ENCODE results near the gene TLR10.

Gene TLR10

DNA sequence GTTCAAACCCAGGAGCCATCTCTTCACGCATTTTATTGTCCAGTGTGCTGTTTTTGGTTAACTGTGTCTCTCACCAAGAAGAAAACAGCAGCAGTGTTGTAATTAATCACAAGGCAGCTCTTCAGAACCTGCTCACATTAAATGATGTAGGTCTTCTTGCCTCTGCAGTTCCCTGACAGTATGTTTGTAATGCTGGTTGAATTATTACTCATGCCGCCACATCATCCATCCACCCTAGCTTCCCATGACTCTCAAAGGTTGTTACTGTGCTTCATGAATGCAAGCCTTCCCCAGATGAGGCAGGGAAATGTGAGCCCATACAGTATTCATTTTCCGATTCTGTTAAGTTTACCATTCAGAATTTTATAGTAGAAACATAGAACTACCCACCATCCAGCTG is 17.4 kb downstream of the TLR10 start:
- DNase-seq, result no peak

DNA sequence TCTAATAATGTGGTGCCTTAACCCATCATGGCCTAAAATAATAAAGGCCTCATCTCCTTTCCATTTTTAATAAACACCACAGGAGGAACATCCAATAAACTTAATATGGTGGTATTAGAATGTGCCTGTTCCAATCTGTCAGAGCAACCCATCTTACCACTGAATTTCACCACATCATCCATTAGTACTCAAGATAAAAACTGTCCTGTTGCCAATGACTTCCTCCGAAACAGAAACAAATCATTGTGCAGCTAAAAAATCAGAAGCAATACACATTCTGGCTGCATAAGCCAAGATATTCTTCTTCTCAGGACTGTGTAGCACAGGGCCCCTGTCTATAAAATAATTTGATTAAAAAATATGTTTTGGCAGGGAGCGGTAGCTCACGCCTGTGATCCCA is 18.5 kb downstream of the TLR10 start:
- no peak for DNase-seq

DNA sequence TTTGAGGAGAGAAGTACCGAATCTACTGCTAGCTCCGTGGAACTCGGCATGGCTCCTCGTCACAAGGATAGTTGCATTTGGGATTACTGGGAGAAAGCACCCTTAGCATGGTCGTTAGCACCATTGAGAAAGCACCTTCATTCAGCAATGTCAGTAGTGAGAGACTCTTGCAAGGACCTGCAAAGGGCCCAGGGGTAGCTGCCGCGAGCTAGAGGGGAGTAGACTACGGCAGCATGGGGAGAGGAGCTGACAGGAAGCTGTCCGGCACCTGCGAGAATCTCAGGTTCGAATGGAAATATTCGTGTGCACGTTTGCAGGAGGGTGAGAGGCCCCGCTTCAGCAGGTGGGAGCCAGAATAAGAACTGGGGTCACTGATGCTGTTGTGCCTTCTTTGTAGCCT is 20.2 kb downstream of the TLR10 start:
- no peak for DNase-seq

DNA sequence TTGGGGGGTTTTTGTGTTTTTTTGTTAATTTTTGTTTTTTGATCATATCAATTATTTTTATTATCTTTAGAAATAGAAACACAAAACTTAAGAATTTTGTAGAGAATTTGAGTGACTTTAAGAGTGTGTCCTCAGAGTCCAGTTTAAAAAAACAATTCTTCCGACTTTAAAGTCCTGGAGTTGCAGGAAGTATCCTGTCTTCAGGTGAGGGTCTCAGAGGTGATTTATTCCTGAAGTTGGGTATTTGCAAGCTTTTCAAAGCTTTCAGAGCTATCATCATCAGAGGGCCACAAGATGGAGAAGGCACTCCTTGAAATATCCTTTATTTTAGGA is 23.0 kb downstream of the TLR10 start:
- no peak for DNase-seq

DNA sequence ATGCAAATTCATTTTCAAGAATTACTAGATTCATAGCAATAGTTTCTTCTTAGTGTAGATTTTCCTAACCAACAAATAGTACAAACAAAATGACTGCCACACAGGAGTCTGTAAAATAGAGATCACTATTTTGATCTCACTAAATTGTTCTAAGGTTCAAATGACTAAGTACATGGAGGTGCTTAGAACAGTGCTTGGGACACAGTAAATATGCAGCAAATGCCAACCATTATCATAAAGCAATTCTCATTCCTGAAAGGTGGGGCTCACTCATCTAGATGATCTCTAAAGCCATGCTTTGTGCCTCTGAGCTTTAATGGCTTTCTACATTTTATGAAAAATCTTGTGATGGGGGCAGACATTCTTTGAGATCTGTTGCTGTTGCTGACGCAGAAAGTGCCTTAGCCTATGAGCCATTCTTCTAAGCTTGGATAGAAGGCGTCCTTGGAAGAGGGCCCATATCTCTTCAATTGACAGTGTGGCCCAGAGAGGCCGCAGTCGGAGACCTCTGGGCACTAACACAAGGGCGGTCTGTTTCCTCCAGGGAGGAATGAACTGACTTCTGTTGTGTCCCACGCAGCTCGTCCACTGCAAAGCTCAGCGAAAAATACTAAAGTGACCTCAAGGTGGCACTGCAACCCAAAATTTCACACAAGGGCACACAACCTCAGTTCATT is 23.5 kb downstream of the TLR10 start:
- DNase-seq, result peak; percentile 71

DNA sequence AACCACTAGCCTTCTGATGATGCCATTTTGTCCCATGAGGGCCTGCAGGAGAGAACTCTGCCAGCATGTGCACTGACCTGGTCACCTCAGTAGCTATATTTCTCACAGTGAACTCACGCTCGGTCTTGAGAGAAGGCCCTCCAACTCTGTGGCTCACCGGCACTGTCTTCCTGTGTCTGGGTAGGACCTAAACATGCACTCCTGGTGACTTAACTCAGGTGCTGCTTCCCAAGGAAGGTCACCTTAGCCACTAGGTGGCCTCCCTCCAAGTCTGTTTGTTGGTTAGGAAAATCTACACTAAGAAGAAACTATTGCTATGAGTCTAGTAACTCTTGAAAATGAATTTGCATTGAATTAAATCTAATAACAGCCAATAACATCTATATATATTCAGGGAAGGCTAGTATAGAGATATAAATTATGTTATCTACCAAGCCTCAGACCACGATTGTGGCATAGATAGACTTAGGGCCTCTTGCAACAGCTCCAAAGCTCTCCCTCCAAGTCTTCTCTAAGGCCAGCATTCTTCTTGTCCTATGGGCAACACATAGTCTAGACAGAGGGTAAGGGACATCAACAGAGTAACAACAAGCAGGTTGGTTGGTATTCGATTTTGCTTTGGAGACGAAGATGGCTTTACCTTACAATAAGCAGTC is 24.7 kb downstream of the TLR10 start:
- no peak for DNase-seq

DNA sequence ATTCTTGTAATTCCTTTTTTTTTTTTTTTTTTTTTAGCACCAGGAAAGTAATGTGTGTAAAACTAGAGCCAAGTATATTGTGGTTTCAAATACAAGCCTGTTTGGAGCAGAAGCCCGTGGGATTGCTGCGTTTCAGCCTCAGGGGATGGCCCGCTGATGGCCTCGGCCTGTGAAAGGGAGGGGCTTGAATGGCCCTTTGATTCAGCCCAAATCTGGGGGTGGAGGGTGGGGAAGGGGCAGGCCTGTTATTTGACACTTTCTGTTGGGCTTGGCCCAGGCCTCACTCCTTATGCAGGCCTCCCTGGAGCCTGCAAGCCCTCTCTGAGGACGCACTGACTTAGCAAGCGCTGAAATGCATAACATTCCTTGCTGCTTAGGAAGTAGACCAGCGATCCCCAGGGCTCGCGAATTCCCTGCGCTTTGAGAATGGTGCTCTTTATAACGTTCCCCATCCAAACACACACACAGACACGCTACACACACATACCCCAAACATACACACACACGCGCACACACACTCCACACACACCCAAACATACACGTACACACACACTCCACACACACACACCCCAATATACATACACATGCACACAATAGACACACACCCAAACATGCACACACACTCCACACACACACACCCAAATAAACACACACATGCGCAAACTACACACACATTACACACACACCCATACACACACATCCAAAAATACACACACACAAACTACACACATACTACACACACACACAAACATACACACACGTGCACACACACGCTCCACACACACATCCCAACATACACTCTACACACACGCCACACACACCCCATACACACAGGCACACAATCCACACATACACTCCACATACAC is 29.6 kb downstream of the TLR10 start:
- no peak for DNase-seq

DNA sequence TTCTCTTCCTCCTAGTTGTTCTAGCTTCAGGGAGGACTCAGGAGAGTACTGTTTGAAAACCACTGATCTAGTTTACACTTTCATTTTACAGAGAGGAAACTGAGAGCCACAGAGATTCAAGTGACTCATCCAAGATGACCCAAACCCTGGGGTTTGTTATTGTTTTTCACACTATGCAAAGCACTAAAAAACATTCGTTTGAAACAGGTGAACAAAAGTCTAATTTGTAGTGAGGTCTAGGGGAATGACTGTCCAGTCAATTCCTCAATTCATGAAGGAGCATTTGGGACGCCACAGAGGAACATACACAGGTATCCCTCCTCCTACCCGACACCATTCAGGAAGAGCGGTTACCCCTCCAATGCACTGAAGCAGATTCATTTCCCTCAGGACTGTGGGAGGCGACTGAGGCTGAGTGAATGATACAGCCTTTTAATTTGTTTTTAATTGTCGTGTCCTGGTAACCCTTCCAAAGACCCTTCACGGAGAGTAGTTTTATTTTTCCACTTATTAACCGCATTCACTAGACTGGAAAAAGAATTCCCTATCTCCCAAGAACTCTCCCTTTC is 30.3 kb downstream of the TLR10 start:
- no peak for DNase-seq

DNA sequence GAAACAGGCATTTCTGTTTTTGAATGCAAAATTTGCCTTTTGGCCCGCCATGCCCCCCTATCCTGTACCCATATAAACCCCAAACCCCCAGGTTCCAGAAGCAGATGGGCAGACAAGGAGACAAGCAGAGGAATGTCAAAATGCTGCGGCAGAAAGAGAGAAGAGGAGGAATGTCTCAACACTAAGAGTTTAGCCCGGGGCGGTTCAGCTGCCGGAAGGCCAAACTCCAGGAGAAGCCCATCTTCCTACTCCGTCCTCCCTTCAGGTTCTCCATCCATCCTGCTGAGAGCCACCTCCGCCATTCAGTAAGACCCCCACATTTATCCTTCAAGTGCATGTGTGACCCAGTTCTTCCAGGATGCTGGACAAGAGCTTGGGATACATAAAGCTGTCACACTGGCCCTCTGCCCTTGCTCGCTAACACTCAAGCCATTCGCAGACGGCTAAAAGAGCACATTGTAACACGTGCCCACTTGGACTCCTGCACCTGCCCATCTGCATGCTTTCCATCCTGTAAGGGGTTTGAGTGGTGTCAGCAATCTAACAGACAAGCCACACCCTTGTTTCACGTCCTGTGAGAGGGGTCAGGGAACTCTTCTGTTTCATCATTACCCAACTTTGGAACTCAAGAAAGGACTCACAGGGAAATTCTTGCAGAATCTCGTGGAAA is 31.3 kb downstream of the TLR10 start:
- no peak for DNase-seq

DNA sequence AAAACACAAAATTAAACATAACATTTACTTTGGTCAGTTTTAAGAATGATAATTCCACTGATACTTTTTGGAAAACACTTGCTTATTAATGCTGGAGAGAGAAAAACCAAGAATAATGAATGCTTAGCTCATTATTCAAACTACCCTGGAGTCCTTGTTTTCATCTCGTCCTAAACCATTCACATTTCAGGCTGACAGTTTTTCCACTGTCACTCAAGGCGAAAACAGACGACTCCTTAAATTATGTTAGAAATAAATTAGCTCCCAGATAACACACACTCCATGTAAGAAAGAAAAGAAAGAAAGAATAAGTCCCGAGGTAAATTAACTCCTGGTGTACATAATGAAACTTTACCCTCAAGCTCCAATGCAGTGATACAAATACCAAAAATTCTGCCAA is 33.5 kb downstream of the TLR10 start:
- no peak for DNase-seq

DNA sequence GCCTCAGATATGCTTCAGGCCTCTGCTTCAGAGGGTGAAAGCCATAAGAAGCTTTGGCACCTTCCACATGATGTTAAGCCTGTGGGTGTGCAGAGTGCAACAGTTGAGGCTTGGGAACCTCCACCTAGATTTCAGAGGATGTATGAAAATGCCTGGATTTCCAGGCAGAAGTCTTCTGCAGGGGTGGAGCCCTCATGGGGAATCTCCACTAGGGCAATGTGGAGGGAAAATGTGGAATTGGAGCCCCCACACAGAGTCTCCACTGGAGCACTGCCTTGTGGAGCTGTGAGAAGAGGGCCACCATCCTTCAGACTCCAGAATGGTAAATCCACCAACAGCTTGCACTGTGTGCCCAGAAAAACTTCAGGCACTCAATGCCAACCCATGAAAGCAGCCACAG is 35.2 kb downstream of the TLR10 start:
- no peak for DNase-seq

DNA sequence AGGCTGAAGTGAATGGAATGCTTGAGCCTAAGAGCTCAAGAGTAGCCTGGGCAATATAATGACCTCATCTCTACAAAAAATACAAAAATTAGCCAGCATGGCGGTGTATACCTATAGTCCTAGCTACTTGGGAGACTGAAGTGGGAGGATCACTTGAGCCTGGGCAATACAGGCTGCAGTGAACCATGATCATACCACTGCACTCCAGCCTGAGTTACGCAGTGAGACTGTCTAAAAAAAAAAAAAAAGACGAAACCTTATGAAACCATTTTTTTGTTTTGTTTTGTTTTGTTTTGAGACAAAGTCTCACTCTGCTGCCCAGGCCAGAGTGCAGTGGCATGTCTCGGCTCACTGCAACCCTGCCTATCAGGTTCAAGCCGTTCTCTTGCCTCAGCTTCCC is 36.9 kb downstream of the TLR10 start:
- DNase-seq, result no peak

DNA sequence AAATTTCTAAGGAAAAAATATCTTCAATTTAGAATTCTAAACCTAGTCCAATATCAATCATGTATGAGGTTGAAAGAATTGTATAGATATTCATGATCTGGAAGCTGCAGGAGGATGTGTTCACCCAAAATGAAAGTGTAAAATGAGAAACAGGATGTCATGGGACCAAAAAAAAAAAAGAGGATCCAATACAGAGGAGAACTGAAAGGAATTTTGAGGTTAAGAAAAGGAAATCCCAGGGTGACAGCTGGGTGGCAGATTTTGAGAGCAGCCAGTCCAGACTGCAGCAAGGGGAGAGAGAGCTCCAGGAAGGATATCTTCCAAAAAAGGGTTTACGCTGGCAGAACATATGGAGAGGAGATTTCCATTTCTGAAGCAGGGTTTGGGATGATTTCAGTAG is 38.9 kb downstream of the TLR10 start:
- no peak for DNase-seq

DNA sequence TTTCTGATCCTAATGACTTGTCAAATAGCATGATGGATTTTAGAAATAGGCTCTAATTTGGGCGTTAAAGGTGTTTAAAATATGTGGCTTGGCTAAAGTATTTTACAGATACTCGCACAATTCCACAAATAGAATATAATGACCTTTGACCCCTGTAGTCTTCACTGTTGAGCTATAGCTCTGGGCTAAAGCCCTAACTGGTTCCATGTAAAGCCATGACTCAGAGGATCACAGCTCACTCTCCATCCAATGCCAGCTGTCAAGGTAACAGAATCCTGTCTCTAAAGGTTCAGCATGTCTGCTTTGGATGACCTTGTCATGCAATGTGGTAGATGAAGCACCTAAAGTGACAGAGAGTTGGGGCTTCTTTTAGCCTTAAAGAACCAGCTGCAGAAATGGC is 42.5 kb downstream of the TLR10 start:
- no peak for DNase-seq

DNA sequence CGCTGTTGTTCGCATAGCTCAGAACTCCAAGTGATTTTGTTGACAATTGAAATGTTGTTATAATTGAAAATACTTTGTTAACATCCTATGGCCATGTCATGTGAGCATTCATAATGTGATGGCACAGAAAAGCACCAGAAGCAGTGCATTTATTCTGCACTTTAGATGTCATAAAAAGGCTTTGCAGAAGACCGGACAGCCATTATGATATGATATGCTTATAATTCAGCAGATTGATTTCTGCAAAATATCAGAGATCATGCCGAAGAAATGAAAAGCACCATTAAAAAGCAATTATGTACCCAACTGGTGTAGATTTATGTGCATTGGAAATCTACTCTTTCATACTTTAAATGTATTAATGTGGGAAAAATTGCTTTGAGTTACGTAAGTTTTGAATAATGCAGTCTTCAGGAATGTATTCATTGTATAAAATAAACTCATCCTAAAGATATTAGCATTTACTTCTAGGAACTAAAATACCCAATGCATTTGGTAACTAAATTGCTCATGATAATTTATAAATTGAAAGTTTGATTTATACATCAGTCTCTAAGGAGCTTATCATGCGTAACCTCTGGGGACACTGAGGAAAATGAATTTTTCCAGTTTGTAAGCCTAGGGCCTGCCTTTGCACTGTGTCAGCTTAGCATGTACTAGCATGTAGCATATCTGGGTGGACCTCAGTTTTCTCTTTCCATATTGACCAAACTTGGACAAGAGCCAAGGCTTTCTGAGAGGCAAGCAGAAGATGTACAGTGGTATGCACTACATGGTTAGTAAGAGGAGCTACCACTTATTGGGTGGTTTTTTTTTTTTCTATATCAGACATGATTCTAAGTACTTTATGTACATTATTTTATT is 43.6 kb downstream of the TLR10 start:
- no peak for DNase-seq

DNA sequence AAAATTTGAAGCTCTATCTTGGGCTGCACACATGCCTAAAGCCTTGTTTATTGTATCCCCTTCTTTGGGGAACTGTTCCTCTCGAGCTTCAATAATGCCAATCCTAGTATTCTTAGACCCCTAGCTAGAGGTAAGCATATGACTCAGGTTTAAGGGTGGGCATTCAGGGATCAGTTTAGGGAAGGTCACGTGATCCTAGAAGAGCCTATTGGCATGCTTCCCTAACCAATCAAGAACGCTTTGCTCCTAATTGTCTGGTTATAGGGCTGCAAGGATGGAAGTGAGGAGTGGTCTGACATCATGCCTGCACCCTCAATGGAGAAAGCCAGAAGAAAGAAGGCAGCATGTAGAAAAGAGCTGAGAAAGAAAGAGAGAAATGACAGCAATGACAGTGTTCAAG is 46.9 kb downstream of the TLR10 start:
- DNase-seq, result no peak

DNA sequence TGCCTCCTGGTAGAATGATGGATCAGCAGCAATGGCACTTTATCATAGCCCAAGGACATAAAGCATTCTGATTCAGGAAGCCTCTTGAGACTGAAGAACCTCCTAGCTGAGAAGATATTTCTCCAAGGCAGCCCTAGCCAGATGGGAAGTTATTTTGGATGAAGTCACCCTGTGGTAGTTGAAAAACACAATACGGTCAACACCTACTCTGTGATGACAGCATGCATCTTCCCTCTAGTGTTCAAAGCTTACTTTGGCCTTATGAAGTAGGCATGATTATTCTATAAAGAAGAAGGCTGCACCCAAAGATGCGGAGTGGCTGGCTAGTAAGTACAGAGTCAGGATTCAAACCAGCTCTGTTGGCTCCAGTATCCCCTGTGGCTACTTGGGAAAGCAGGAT is 47.9 kb downstream of the TLR10 start:
- DNase-seq, result no peak

DNA sequence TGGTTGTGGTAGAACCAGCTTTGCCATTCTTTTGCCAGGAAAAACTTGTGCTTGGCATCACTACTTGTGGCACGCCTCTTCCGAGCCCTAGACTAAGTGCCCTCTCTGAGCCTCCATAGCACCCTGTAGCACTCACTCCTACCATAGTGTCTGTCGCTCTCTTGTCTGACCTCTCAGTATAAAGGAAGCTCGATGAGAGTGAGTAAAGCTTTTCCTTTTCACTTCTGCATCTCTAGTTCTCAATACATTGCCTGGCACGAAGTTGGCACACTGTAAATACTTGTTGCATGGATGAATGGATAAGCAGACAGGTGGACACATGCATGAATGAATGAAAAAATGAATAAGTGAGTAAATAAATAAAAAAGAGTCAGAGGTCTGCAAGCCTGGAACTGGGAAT is 48.3 kb downstream of the TLR10 start:
- DNase-seq, result no peak

DNA sequence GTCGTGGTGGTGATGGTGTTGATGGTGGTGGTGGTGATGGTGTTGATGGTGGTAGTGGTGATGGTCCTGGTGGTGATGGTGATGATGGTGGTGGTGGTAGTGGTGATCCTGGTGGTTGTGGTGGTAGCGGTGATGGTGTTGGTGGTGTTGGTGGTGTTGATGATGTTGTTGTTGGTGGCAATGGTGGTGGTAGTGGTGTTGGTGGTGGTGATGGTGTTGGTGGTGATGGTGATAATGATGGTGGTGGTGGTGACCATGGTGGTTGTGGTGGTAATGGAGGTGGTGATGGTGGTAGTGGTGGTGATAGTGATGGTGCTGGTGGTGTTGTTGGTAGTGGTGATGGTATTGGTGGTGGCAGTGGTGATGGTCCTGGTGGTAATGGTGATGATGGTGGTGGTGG is 49.1 kb downstream of the TLR10 start:
- no peak for DNase-seq

DNA sequence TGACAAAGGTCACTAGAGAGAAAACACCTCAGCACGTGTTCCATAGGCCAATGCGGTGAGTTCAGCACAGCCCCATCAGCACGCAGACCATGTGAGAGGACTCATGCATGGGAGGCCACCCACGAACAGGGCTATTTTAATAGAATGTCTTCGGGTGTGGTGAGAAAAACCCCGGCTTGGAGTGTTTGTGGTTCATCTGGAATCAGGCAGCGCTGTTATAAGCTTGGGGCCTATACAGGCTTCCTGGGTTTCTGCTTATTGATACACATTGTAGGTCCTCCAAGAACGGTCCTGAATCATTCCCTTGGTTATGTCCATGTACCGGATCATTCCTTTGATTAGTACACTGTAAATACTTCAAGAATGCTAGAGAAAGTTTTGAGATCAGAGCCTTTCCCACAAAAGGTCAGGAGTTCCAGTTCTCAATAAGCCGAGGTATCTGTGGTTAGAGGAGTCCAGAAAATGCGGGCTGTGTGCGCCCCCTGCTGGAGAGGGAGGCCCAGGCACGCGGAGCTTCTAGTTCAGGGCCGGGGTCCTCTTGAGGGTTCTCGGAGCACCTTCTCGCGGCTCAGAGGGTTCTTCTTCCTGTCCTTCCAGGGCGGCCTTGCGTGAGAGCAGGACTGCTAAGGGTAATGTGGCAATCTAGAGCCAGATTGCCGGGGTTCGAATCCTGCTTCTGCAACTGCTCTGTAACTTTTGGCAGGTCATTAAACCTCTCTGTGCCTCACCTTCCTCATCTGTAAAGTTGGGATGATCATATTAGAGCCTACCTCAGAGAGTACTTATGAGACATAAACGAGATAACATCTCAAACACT is 51.8 kb downstream of the TLR10 start:
- peak; percentile 84 for DNase-seq

DNA sequence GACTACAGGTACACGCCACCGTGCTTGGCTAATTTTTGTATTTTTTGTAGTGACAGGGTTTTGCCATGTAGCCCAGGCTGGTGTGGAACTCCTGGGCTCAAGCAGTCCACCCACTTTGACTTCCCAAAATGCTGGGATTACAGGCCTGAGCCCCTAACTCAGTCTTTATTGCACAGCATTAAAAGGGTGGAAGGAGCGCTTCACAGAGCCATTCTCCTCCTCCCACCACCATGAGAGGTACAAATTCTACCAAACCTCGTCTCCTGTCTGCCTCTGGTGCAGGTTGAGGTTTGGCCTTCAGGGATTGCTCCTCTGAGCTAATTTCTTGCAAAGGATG is 52.3 kb downstream of the TLR10 start:
- no peak for DNase-seq

Data from CD4-positive, alpha-beta T cell treated with Interleukin-21 for 1 hour (primary cell).